GM18526 (cell line): Measurements from ENCODE around the gene ARMC9.

ENCODE experiments used
- POLR2A ChIP-seq: IDR thresholded peaks from 3 replicates; pipeline ENCODE4 v1.6.1; 2011; ENCODE audit not compliant: insufficient read length; ENCODE audit errors: extremely low read depth

The ARMC9 gene

DNA sequence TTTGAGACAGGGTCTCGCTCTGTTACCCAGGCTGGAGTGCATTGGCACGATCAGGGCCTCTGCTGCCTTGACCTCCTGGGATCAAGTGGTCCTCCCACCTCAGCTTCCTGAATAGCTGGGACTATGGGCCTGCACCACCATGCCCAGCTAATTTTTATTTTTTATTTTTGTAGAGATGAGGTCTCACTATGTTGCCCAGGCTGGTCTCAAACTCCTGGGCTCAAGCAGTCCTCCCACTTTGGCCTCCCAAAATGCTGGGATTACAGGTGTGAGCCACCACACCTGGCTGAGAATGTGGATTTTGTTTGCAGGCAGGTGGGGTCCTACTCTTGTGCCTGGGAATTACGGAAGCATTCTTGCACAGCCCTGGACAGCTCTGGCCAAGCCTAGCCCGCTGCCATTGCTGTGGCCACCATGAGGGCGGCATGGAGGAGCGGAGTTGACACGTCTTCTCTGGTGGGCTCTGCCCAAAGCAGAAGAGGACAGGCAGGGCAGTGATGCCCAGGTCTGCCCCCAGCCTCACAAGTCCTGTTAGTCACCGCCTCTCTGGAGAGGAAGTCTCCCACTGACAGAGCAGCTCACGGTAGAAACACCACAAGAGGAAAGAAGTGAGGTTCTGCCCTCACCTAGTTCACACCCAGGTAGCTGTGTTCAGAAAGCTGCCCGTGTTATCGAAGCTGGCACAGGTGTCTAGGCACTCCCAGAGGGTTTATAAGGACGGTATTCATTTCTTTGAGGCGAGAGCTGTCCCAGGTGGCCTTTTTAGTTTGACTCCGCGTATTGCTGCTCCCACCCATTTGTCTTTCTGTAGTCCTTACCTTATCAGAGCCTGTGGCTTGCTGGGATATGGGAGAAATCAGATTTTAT is 46.2 kb downstream of the ARMC9 start:
- TF ChIP-seq POLR2A: no peak

DNA sequence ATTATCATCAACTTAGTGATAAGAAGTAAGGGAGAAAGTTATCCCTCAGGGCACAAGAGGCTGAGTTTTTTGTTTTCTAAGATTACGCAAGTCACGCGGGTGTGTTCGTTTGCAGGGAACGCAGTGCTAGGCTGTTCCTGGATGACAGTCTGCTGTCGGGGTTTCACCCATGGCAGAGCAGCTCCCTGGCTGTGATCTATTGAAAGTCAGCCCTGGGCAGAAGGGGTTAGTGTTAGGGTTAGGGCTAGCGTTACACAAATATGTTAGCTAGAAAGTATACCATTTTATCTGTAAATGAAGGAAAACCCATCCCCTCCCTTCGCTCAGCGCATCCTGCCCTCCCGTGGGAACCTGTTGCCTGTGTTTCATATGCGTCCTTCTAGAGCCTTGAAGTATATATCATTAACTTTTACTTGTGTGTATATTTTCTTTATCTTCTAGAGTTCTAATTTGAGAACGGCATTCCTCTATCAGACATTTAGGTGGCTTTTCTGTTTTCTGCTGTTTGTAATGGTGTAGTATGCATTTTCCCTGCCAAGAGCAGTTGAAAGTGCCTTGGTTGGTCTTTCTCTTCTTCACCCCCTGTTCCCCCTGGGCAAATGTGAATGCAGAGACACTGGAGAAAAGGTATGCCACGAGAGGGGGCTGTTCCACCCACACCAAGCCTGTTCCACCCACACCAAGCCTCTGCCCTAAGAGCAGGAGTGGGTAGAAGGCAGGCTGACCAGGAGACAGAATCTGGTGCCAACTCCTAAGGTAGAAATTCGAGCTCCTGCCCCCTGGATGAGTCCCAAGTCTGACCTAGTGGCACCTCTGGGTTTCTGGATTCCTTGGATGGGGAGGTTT is 47.0 kb downstream of the ARMC9 start:
- no peak for TF ChIP-seq POLR2A

DNA sequence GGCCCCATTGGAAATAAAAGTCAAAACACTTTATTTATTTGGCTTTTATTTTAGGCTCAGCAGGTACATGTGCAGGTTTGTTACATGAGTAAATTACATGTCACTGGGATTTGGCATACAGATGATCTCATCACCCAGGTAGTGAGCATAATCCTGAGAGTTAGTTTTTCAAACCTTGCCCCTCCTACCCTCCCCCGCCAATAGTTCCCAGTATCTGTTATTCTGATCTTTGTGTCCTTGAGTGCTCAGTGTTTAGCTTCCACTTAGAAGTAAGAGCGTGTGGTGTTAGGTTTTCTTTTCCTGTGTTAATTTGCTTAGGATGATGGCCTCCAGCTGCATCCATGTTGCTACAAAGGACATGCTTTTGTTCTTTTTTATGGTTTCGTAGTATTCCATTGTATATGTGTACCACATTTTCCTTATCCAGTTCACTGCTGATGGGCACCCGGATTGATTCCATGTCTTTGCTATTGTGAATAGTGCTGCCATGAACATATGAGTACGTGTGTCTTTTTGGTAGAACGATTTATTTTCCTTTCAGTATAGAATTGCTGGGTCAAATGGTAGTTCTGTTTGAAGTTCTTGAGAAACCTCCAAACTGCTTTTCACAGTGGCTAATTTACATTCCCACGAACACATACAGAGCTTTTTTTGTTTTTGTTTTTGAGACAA is 47.9 kb downstream of the ARMC9 start:
- no peak for TF ChIP-seq POLR2A

DNA sequence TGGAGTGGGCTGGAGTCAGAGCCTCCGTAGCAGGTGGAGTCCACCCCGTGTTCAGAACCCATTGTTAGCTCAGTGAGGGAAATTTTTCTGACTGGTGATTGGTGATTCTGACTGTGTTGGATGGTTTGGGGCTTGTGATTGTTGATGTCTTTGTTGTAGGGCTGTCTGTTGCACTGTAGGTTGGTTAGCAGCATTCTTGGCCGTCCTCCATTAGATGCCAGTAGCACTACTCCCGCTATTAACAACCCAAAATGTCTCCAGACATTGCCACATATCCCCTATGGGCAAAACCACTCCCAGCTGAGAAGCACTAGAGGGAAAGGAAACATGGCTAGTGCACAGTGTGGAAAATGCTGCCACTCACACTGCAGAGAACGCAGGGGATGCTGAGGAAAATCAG is 51.7 kb downstream of the ARMC9 start:
- TF ChIP-seq POLR2A: no peak

DNA sequence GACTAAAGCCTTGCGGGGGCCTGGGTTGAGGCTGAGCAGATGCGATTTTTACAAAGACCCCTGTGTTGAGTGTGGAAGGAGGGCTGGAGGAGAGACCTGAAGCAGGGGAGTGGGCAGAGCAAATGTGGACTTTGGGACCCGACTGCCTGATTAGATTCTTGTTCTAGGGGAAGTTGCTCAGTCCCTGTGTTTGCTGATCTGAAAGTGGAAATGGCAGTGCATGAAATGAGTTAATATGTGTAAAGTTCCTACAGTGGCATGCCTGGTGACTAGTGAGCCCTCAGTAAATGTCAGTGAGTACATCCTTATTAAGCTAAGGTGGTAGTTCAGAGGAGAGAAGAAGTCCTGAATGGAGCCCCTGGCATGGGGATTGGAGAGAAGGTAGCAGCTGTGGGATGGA is 52.3 kb downstream of the ARMC9 start:
- no peak for TF ChIP-seq POLR2A

DNA sequence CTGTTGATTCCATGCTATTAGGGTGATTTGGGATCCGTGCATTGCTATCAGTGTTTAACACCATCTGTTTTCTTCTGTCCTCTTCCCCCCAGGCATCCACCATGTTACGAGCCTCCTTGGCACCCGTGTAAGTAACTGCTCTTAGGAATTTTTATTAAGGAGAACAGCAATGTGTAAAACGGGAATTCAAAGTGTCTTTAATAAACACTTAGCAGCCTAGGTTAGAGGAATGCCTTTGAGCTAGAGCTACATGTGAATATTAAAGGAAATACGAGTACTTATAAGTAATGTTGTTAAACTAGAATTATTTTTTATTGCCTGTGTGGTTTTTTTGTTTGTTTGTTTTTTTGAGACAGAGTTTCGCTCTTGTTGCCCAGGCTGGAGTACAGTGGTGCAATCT is 58.1 kb downstream of the ARMC9 start:
- TF ChIP-seq POLR2A: no peak

DNA sequence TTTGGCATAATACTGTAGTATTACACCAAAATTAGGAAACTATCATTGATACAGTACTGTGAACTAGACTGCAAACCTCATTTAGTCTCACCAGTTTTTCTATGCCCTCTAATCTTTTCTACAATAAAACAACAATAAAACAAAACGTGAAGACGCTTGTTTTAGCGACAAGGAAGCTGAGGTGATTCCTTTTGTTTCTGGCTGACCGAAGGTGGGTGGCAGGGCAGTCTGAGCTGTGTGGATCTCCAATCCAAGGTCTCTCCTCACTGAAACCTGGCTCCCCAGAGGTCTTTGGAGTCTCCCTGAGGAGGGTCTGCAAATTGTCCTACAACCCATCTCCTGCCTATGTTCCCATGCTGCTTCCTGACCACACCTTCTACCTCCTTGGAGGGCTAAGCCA is 59.3 kb downstream of the ARMC9 start:
- no peak for TF ChIP-seq POLR2A

DNA sequence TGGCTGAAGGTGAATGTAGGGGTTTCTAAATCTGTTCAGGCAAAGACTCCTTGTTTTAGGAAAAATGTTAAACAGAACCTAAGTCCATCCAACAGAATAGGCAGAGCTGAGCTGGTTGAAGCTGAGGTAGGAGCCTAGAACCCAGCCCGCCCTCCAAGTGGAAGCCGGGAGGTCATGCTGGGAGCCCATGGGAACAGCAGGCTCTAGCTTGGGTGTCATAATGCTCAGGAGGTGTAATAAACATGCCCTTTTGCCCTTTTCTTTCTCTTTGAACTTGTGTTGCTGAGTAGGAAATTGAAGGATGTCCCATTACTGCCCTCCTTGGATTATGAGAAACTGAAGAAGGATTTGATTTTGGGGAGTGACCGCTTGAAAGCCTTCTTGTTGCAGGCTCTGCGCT is 60.3 kb downstream of the ARMC9 start:
- no peak for TF ChIP-seq POLR2A

DNA sequence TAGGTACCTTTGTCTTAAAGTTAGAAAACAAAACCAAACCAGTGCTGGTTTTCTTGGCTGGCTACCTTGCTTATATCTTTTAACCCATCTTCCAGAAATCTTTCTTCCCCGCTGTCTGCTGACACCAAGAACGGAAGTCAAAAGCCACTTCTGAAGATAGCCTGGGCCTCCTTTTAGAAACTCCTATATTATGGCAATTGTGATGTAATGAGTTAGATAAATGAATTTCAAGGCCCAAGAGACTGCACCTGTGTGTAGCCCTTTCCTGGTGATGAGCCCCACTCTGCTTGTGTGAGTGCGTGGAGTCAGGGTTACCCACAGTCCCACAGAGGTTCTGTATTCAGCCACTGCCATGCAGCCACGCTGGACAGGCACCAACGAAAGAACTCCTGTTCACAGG is 60.7 kb downstream of the ARMC9 start:
- TF ChIP-seq POLR2A: no peak

DNA sequence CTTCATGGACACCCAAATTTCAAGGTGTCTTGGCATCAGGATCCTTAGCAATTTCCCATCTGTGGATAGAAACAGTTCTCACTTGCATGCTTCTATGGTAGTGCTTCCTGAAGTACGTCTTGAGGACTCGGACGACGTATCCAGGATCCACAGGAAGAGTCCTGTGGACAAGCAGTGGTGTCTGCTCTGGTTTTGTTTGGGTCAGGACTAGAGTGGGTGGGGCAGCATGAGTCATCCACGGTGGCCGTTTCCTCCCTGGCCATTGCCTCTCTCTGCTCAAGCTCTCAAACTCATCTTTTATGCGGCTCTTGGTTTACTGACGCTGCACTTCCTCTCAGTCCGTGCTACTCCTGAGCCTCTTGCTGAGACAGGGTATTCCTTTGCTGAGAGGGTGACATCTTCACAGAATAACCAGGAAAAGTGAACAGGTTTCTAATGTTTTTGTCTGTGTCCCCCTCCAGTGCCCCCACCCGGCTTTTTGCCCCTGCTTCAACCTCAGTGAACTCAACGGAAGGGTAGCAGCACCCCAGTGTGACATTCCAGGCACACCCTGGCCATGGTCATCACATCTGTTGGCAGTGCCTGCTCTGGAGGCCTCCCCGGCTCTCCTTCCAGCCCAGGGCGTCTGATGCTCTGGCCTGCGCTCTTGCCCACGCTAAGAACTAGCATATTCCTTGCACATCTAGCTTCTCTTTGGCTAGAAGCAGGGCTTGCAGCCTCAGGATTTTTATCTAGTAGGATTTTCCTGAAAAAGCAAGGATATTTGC is 62.2 kb downstream of the ARMC9 start:
- TF ChIP-seq POLR2A: no peak

DNA sequence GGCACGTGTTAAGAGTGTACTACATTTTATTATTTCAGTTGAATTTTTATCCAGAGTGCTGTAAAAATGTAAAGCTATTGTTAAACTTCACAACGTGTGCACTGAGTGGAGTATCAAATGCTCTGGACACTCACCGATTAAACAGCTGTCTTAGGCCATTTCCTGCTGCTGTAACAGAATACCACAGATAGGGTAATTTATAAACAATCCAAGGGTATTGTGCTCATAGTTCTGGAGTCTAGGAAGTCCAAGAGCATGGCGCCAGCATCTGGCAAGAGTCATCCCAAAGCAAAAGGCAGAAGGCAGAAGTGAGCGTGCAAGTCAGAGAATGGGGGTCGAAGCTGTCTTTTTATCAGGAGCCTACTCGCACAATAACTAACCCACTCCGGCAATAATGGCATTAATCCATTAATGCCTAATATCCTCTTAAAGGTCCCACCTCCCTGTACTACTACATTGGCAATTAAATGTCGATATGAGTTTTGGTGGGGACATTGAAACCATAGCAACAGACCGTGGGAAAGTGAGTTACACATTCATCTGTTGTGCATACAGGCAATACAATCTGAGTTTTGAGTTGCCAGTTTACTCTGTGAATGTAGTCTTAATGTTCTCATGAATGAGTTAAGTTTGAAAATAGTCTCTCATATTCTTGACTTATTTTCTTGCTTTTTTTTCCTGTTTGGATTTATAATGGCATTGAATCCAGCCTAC is 64.8 kb downstream of the ARMC9 start:
- TF ChIP-seq POLR2A: no peak

DNA sequence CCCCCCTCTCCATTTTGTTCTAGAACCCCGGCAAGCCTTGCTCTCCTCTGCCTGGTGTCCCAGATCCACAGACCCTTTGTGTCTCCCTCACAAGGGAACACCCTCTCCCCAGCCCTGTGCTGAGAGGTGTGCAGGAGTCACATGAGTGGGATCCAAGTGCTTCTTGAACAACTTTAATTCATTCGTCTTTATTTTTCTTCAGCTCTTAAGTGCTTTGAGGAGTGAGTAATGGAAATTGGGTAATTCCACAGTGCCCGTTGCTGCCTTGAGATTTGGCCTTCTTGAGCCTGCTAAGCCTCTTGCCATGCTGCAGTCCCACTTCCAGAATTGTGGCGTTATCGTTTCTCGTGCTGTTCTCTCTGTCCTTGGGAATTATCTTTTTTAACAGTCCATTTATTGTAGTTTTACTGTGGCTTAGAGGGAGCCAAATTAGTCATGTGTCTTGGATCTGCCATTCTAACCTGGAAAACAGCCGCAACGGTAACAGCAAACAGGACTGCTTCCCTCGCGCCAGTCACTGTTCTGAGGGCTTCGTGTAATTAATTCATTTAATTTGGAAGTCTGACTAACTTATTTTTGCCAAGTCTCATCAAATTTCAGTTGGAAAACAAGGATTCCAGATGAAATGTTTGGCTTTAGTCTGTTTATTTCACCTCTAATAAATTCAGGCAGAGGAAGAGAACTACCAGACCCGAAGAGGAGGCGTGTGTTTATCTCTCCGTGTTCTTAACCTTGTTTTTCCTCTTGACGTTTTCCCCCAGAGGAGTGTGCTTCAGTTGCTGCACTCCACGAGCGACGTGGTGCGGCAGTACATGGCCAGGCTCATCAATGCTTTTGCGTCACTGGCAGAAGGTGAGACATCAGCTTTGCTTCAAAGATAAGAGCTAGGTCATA is 72.0 kb downstream of the ARMC9 start:
- TF ChIP-seq POLR2A: no peak

DNA sequence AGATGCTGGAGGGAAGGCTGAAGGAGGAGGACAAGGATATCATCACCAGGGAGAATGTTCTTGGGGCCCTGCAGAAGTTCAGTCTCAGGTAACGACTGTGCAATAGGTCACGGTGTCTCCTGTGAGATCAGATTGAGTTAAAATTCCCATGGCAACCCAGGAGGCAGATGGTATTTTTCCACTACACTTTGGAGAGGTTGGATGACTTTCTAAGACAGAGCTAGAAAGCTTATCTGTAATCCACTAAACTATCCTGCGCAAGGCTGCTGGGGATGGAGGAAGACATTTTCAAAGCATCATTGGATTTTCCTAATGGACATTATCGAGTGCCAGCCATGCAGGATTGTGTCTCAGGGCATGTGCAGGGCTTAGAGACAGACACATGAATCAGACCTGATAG is 74.6 kb downstream of the ARMC9 start:
- no peak for TF ChIP-seq POLR2A
